Heart left ventricle (tissue), 13 donors: ENCODE measurements around the gene RPS15.

ENCODE experiments used
- CTCF ChIP-seq, 12 donors: fragments of 200-600 bp; sonication (generic) in 4 of 12; IDR thresholded peaks; one replicate each; pipeline versions ENCODE4 v1.5.0 to v1.8.0; 2018 to 2022; ENCODE audit warnings: antibody characterized with exemption in 12 of 12, mild to moderate bottlenecking in 5 of 12
- POLR2A ChIP-seq, 2 donors: fragments of 450-650 bp; IDR thresholded peaks; one replicate each; pipeline ENCODE4 v1.6.1; 2017; ENCODE audit warnings: antibody characterized with exemption in 2 of 2, mild to moderate bottlenecking in 2 of 2, moderate library complexity in 2 of 2
- donor health status: ischemic (EF 13 %, LVEDD 7.1; RV severe dilation, severe dysfunction).
- donor health status: DM: no; HTN: yes; CAD: no.
- donor health status: DM: no; HTN: no; CAD: no.
- donor health status: ischemic (EF 25% LVEDD 6.9; RV normal size, moderate dysfunction).
- donor health status: ischemic (EF 25% LVEDD 5.7; RV mildly dilated, moderate dysfunction).
- donor health status: ischemic (EF 35%, LVEDD 5.7; RV mildly dilated, moderate dysfunction).
- donor health status: nonischemic (EF 11% LVEDD 7.7; RV severe dilation, severe dysfunction).
- donor health status: DM: yes; HTN: yes; CAD: no.
- donor health status: PGD.
- donor health status: ischemic (EF 29% LVEDD 5.4; RV normal size, mild dysfunction).
- donor health status: nonischemic (EF 23%, LVEDD 6.1; RV moderate dilation, normal function).

GRCh38 chr19:1392939-1393530 lies 45.2 kb upstream of the RPS15 start:
- TF ChIP-seq CTCF (IDR thresholded peaks at IDR 0.05) (no peak), POLR2A (IDR thresholded peaks at IDR 0.05) (no peak)
